HFFc6 (cell line): ENCODE measurements around the gene VEPH1. TPM values are rescaled to one million over a fixed set of nuclear protein-coding genes. Genes with fewer than 3 reads are reported as not detected.

Source experiments
- DNase-seq: peaks from one replicate; pipeline ENCODE4 v3.0.0-alpha.2; 2018
- H3K27ac Mint-ChIP-seq: 2 replicates; pipeline ENCODE4 v1.8.0; 2020; ENCODE audit warnings: mild to moderate bottlenecking, mixed read lengths
- H3K27me3 Mint-ChIP-seq: 2 replicates; pipeline ENCODE4 v1.8.0; 2021; ENCODE audit warnings: mild to moderate bottlenecking, moderate library complexity, mixed read lengths; ENCODE audit not compliant: insufficient read depth
- H3K36me3 Mint-ChIP-seq: 2 replicates; pipeline ENCODE4 v1.8.0; 2021; ENCODE audit warnings: low read depth, mixed read lengths
- H3K4me1 Mint-ChIP-seq: 2 replicates; pipeline ENCODE4 v1.8.0; 2020; ENCODE audit warnings: low read depth, mixed read lengths
- H3K4me3 Mint-ChIP-seq: 2 replicates; pipeline ENCODE4 v1.8.0; 2020; ENCODE audit warnings: mild to moderate bottlenecking, moderate library complexity, mixed read lengths
- H3K9me3 Mint-ChIP-seq: 2 replicates; pipeline ENCODE4 v1.8.0; 2020; ENCODE audit warnings: mild to moderate bottlenecking, mixed read lengths
- total RNA-seq, 6 experiments: library from RNA; stranded (reverse); fragmentation: NEBNext Ultra II Directional; extraction: Animal tissue kit (Norgen Biotek cat#: 25700); gene quantifications; 2 replicates in 1 of 6; 3 replicates in 5 of 6; pipeline ENCODE4 v1.2.3, GENCODE V29; 2021
- TF ChIP-seq, protein P1 (sequence below): fragments of 200-600 bp; sonication (generic); IDR thresholded peaks from 2 replicates; pipeline ENCODE4 v1.5.0; 2021; ENCODE audit warnings: antibody characterized with exemption, mild to moderate bottlenecking

The VEPH1 gene
- total RNA-seq, 6 experiments from 2014 or later, result 33.3 to 72.7 (median 63.8) TPM

DNA sequence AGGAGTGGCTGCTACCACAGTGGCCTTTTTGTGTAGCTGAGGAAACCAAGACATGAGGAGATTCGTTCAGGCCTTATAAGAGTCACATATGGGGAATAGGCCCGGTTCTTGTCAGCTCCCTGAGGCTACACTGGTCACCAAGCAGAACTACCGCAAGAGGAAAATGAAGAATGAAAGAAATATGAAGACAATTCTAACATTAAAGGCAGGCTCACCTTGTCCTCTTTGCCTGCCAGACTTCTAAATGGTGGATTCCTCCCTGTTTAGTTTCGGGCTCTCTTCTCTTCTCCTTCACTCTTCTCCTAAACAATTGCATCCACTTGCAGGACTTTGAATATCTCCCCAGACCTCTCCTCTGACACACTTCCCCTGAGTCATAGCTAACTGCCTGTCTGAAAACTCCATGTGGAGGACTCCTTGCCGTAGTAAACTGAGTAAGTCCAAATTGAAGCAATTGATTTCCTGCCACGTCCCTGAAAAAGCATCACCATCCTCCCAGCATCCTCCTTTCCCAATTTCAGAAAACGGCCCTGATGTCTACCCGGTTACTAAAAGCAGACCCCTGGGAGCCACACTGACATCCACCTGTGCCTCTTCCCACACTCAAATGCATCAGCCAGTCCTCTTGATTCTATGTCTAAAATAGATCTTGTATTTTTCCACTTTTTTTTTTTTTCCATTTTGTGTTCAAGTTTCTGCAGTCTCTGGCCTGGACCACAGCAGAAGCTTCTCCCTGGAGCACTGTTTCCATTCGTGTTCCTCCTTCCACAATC lies 30.3 kb upstream of the VEPH1 start:
- peak; percentile 75 for DNase-seq
- no peaks in the 10 kb centered on the region for H3K4me1 Mint-ChIP-seq
- peaks cover 11% of the 10 kb centered on the region for H3K36me3 Mint-ChIP-seq
- TF ChIP-seq, protein P1, sequence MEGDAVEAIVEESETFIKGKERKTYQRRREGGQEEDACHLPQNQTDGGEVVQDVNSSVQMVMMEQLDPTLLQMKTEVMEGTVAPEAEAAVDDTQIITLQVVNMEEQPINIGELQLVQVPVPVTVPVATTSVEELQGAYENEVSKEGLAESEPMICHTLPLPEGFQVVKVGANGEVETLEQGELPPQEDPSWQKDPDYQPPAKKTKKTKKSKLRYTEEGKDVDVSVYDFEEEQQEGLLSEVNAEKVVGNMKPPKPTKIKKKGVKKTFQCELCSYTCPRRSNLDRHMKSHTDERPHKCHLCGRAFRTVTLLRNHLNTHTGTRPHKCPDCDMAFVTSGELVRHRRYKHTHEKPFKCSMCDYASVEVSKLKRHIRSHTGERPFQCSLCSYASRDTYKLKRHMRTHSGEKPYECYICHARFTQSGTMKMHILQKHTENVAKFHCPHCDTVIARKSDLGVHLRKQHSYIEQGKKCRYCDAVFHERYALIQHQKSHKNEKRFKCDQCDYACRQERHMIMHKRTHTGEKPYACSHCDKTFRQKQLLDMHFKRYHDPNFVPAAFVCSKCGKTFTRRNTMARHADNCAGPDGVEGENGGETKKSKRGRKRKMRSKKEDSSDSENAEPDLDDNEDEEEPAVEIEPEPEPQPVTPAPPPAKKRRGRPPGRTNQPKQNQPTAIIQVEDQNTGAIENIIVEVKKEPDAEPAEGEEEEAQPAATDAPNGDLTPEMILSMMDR, result no peak
- H3K4me3 Mint-ChIP-seq, result no peak overlapping the region
- no peaks in the 10 kb centered on the region for H3K9me3 Mint-ChIP-seq
- H3K27me3 Mint-ChIP-seq, result no peaks in the 10 kb centered on the region; the same call in 1 of the 2 replicates
- no peak overlapping the region for H3K27ac Mint-ChIP-seq

DNA sequence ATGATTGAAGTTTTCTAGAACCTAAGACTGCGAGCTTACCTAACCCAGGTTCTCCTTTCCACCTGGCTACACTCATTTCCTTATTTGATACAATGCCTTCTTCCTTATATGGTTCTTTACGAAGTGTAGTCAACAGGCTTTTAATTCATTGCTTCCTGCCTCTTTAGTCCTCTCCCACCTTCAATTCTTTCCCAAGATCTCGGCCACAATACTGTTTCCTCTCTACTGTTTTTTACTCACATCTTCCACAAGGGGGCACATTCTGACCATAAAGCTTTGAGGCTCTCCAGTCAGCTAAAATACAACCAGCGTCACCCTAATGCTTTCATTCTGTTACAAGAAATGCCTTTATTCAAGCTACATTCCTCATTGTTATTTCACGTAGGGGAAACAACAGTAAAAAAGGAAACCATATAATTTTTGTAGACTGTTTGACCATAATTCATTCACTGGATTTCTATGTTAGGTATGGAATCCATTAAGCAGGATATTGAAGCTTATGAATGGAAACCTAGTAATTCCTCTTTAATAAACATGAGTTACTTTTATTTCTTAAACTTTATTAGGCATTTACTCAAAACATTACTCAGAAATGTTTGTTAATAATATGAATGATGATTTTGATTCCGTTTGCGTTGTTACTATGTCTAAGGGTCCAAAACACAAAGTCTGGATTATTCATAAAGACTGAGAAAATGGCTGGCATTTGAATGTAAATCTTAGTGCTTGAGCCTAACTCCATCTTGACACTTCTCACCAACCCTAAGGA lies 29.5 kb upstream of the VEPH1 start:
- Mint-ChIP-seq H3K4me3 (no peak overlapping the region), H3K27me3 (no peaks in the 10 kb centered on the region; the same call in 1 of the 2 replicates), H3K9me3 (no peaks in the 10 kb centered on the region)

DNA sequence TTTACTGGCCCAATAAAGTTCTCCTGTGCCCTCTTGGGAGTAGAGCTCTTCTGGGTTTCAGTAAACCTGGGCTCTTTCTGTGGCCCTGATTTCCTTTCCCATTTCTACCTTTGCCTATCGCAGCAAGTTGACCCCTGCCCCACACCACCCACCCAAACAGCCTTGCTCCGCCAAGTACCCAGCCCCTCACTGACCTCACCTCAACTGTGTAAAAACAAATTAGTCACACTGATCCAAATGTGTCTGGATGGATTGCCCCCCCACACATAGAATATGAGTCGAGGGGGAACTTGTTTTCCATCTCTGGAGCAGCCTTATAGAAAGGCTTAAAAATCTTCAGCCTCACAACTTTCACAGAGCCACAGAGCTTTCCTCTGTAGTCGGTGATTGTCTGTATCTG lies 28.6 kb upstream of the VEPH1 start:
- DNase-seq, result no peak
- H3K36me3 Mint-ChIP-seq, result peaks cover 11% of the 10 kb centered on the region
- H3K9me3 Mint-ChIP-seq, result no peaks in the 10 kb centered on the region
- H3K27me3 Mint-ChIP-seq, result peaks cover 2% of the 10 kb centered on the region; the same call in 1 of the 2 replicates
- TF ChIP-seq, protein P1, result no peak
- H3K4me3 Mint-ChIP-seq, result no peak overlapping the region
- H3K4me1 Mint-ChIP-seq, result no peaks in the 10 kb centered on the region
- H3K27ac Mint-ChIP-seq, result no peak overlapping the region

More for the DNA sequence above, 29.5 kb upstream of the VEPH1 start:
- Mint-ChIP-seq H3K27ac (no peak overlapping the region), H3K36me3 (peaks cover 11% of the 10 kb centered on the region), H3K4me1 (no peaks in the 10 kb centered on the region)
- TF ChIP-seq, protein P1, result peak; percentile 93
- DNase-seq, result peak; percentile 85

DNA sequence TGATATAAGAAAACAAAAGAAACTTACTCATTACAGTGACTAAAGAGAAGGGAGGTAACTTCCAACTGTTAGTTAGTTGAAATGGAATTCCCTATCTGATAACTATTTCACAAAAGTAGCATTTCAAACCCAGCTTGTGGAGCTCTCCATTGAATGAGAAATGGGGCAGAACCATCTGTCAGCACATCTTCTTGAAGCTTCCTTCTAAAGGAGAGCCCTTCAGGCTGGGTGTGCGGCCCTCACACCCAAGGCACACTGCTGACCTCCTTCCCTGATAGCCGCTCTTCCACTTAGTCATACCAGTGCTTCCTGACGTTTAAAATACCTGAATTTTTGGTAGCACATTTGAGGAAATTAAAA lies 28.1 kb upstream of the VEPH1 start:
- no peak overlapping the region for H3K27ac Mint-ChIP-seq
- TF ChIP-seq, protein P1, result no peak
- H3K9me3 Mint-ChIP-seq, result no peaks in the 10 kb centered on the region
- peaks cover 11% of the 10 kb centered on the region for H3K36me3 Mint-ChIP-seq
- H3K4me1 Mint-ChIP-seq, result no peaks in the 10 kb centered on the region
- H3K4me3 Mint-ChIP-seq, result no peak overlapping the region
- H3K27me3 Mint-ChIP-seq, result peaks cover 2% of the 10 kb centered on the region; the same call in 1 of the 2 replicates
- peak; percentile 20 for DNase-seq

- TF ChIP-seq, protein P1, result no peak
- Mint-ChIP-seq H3K27me3 (peaks cover 2% of the 10 kb centered on the region; the same call in 1 of the 2 replicates), H3K4me3 (no peak overlapping the region), H3K27ac (no peak overlapping the region), H3K36me3 (peaks cover 11% of the 10 kb centered on the region), H3K9me3 (no peaks in the 10 kb centered on the region), H3K4me1 (no peaks in the 10 kb centered on the region)
- DNase-seq, result peak; percentile 28
Observed at GRCh38 chr3:157530637-157531300, 27.6 kb upstream of the VEPH1 start.
